Activated CD4-positive, alpha-beta memory T cell treated with anti-CD3 and anti-CD28 coated beads for 36 hours (primary cell): ENCODE data around the gene RAB3B. TPM values are rescaled to one million over a fixed set of nuclear protein-coding genes. Genes with fewer than 3 reads are reported as not detected.
"Not testable (repeated sequence)": the region's sequence is repeated elsewhere in the genome, so short reads cannot be mapped to it uniquely, and the experiment has no call there.

ENCODE experiments used
- CTCF ChIA-PET: fragments of 350-600 bp; sonication (Branson Sonifier 250); formaldehyde crosslinking; loops from one replicate; lab custom pipeline; 2021; ENCODE audit warnings: antibody characterized with exemption, inconsistent platforms; lab: Charles Lee
- POLR2A ChIA-PET: fragments of 350-600 bp; sonication (Branson Sonifier 250); formaldehyde crosslinking; loops from one replicate; lab custom pipeline; 2021; ENCODE audit warnings: antibody characterized with exemption; lab: Charles Lee
- DNase-seq: peaks from one replicate; pipeline ENCODE4 v3.0.0-alpha.2; 2020
- H3K27ac Mint-ChIP-seq: one replicate; pipeline ENCODE4 v1.8.0; 2021; ENCODE audit warnings: mixed read lengths
- H3K27me3 Mint-ChIP-seq: one replicate; pipeline ENCODE4 v1.8.0; 2021; ENCODE audit warnings: mixed read lengths
- H3K36me3 Mint-ChIP-seq: one replicate; pipeline ENCODE4 v1.8.0; 2021; ENCODE audit warnings: mixed read lengths
- H3K4me1 Mint-ChIP-seq: one replicate; pipeline ENCODE4 v1.8.0; 2021; ENCODE audit warnings: low read depth, mixed read lengths
- H3K4me3 Mint-ChIP-seq: one replicate; pipeline ENCODE4 v1.8.0; 2021; ENCODE audit warnings: mild to moderate bottlenecking, mixed read lengths
- H3K9me3 Mint-ChIP-seq: one replicate; pipeline ENCODE4 v1.8.0; 2021; ENCODE audit warnings: mixed read lengths
- intact Hi-C: fragments of 100-400 bp; cut with micrococcal nuclease; formaldehyde crosslinking; loops from one replicate; pipeline ENCODE4 v1.15.1; 2023
- total RNA-seq, 2 experiments: library from RNA; stranded (reverse); gene quantifications; one replicate each; pipeline ENCODE4 v1.2.3, GENCODE V29; 2021

Gene RAB3B, protein sequence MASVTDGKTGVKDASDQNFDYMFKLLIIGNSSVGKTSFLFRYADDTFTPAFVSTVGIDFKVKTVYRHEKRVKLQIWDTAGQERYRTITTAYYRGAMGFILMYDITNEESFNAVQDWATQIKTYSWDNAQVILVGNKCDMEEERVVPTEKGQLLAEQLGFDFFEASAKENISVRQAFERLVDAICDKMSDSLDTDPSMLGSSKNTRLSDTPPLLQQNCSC
- total RNA-seq, result under 1 TPM; 0.17 to 0.21 TPM

DNA sequence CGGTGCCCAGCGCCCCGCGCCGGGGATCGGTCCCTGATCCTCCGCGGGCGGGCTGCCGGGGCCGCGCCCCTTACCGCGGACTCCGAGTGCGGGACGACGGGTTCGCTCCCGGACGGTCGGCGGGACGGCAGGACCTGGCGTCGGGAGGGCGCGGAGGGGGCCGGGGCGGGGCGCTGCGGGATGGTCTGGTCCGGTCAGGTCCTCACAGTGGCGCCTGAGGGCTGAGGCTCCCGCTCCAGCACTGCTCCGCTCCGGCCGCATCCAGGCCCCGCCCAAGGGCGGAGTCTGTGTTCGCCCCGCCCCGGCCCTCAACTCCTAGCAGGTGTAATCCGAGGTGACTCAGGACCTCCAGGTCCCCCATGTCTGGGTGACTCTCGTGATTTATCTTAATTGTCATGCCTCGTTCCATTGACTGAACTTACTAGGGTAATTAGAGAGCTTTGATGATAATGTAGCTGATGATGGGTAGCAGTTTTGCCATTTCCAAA, at the start of gene RAB3B:
Gene RAB3B, minus strand, starts transcription at position 223 of the 488 bp plus-strand sequence. CDS start 13,583 bp downstream, outside the sequence.
- peaks cover 28% of the 10 kb centered on the region for H3K27me3 Mint-ChIP-seq
- no peaks in the 10 kb centered on the region for H3K9me3 Mint-ChIP-seq
- ChIA-PET POLR2A (no interaction called here), CTCF (no interaction called here)
- intact Hi-C loops, result no loop called here
- no peak within 1 kb of the TSS for H3K27ac Mint-ChIP-seq
- H3K4me3 Mint-ChIP-seq, result peak within 1 kb of the TSS; percentile 62
- DNase-seq, result peak; percentile 88
- no peaks in the 10 kb centered on the region for H3K36me3 Mint-ChIP-seq
- peaks cover 8% of the 10 kb centered on the region for H3K4me1 Mint-ChIP-seq

DNA sequence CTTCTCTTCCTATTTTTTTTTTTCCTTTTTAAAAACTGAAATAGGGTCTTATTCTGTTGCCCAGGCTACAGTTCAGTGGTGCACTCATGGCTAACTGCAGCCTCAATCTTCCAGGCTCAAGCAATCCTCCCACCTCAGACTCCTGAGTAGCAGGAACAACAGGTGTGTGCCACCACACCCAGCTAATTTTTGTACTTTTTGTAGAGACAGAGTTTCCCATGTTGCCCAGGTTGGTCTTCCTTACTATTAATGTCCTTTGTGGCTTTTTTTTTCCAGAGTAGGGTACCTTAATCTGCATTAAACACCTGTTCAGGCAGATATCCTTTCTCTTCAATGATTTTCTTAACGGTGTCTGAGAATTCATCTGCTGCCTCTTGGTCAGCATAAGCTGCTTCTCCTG, 47.4 kb upstream of the RAB3B start:
- Mint-ChIP-seq H3K27me3 (no peaks in the 10 kb centered on the region), H3K36me3 (peaks cover 14% of the 10 kb centered on the region), H3K9me3 (no peaks in the 10 kb centered on the region), H3K27ac (no peak overlapping the region), H3K4me3 (no peak overlapping the region), H3K4me1 (peaks cover 7% of the 10 kb centered on the region)
- CTCF ChIA-PET, result no interaction called here
- intact Hi-C loops, result no loop called here
- POLR2A ChIA-PET, result no interaction called here
- DNase-seq, result no peak

DNA sequence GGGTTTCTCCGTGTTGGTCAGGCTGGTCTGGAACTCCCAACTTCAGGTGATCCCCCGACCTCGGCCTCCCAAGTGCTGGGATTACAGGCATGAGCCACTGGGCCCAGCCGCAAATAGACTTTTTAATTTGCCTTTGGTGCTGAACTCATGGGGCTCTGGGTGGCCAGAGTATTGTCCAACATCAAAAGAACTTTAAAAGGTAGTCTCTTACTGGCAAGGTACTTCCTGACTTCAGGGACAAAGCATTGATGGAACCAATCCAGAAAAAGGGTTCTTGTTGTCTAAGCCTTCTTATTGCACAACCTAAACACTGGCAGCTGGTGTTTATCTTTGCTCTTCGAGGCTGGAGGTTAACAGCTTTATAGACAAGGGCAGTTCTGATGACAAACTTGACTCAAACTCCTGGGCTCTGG, 46.9 kb upstream of the RAB3B start:
- Mint-ChIP-seq H3K9me3 (no peaks in the 10 kb centered on the region), H3K4me3 (no peak overlapping the region), H3K27me3 (no peaks in the 10 kb centered on the region), H3K27ac (no peak overlapping the region), H3K36me3 (peaks cover 18% of the 10 kb centered on the region), H3K4me1 (peaks cover 8% of the 10 kb centered on the region)
- ChIA-PET CTCF (no interaction called here), POLR2A (interaction anchor here (0.6 kb wide), 1 partner anchor 1812 kb away, joined by 3 read pairs; no protein-coding TSS in a partner anchor)
- intact Hi-C loops, result no loop called here
- DNase-seq, result no peak

- Mint-ChIP-seq H3K36me3 (peaks cover 24% of the 10 kb centered on the region), H3K9me3 (no peaks in the 10 kb centered on the region), H3K27me3 (no peaks in the 10 kb centered on the region), H3K27ac (peak overlapping the region; percentile 74), H3K4me1 (peaks cover 31% of the 10 kb centered on the region), H3K4me3 (peak overlapping the region; percentile 93)
- intact Hi-C loops, result no loop called here
- DNase-seq, result no peak
- ChIA-PET POLR2A (interaction anchor here (1.3 to 2.0 kb wide), 2 partner anchors 22 to 156 kb away, joined by 5 to 15 read pairs; partner anchors contain the start of genes BTF3L4, NRDC and TXNDC12), CTCF (interaction anchor here (1.3 kb wide), 1 partner anchor 22 kb away, joined by 5 read pairs; the partner anchor contains the start of genes BTF3L4 and TXNDC12)
These were observed 43.5 kb upstream of the RAB3B start for GRCh38 chr1:52034050-52034384.

DNA sequence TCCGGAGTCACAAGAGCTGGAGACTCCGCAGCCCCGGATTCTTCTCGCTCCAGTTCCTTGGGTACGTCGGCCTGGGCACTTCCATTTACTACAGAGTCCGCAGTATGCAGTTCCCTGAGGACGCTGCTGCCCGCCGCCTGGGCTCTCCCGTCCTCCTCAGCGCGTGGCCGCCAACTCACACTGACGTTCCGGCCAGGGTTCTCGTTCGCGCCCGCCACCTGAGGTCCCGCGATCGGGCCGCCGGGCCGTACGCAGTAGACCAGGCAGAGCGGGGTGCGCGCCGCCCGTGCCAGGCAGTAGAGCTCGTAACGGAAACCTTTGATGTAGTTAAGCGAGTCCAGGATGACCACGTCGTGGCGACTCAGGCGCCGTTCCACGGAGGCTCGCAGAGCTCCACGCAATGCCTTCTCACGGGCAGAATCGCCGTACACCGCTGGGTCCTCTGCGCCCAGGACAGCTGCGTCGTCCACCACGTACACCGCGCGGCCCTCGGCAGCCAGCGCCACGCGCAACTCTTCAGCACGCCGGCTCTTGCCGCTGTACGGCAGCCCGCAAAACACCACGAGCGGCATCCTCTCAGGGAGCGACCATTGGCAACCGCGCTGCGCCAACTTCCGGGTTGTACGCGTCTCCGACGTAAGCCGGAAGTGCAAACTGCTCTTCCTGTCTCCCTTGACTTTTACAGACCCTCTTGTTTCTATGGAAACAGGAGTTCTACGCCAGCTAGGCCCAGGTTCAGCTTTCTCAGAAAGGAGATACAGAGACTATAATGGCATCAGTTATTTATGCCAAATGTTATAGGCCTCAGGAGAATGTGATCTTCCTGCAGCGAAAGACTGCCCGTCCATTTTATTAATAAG, 42.9 kb upstream of the RAB3B start, which contains the start of gene KTI12:
Gene KTI12, minus strand, starts transcription at position 621 of the 860 bp plus-strand sequence. Its CDS starts 49 bp downstream, at position 572.
- Mint-ChIP-seq H3K27me3 (no peaks in the 10 kb centered on the region), H3K27ac (peak within 1 kb of the TSS; percentile 74), H3K9me3 (no peaks in the 10 kb centered on the region), H3K36me3 (peaks cover 24% of the 10 kb centered on the region), H3K4me3 (peak within 1 kb of the TSS; percentile 93), H3K4me1 (peaks cover 31% of the 10 kb centered on the region)
- ChIA-PET POLR2A (interaction anchor here (1.3 to 2.0 kb wide), 2 partner anchors 22 to 155 kb away, joined by 5 to 15 read pairs; partner anchors contain the start of genes BTF3L4, NRDC and TXNDC12), CTCF (interaction anchor here (0.8 to 1.3 kb wide), 3 partner anchors 22 to 263 kb away, joined by 3 to 5 read pairs (median 3); partner anchors contain the start of genes BTF3L4 and TXNDC12)
- peak; percentile 91 for DNase-seq
- intact Hi-C loops, result loop anchor here (1.0 kb wide), 1 partner anchor 23 kb away; the partner anchor contains the start of gene BTF3L4

DNA sequence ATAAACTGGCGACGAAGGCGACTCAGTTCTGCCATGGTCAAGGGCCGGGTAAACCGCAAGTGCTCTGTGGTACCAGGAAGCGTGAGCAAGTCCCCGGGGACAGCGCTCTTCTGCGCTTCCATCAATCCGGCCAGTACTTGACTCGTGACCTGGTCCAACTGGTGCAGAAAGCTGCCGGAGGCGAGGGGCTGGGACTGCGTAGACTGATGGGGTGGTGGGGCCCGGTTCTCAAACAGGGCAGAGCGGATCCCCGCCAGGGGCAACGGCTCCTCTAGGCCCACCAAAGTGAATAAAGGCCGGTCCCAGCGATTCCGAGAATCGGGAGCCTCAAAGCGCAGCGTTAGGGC, 42.3 kb upstream of the RAB3B start:
- H3K4me1 Mint-ChIP-seq, result peaks cover 31% of the 10 kb centered on the region
- ChIA-PET POLR2A (interaction anchor here (1.1 to 2.0 kb wide), 3 partner anchors 23 to 371 kb away, joined by 3 to 15 read pairs (median 5); partner anchors contain the start of genes BTF3L4, NRDC, ORC1 and PRPF38A), CTCF (interaction anchor here (0.8 to 1.3 kb wide), 3 partner anchors 23 to 264 kb away, joined by 3 to 5 read pairs (median 3); partner anchors contain the start of genes BTF3L4 and TXNDC12)
- peaks cover 24% of the 10 kb centered on the region for H3K36me3 Mint-ChIP-seq
- peak overlapping the region; percentile 74 for H3K27ac Mint-ChIP-seq
- intact Hi-C loops, result loop anchor here (1.0 kb wide), 1 partner anchor 24 kb away; the partner anchor contains the start of gene BTF3L4
- H3K9me3 Mint-ChIP-seq, result no peaks in the 10 kb centered on the region
- DNase-seq, result peak; percentile 40
- H3K27me3 Mint-ChIP-seq, result no peaks in the 10 kb centered on the region
- peak overlapping the region; percentile 93 for H3K4me3 Mint-ChIP-seq

DNA sequence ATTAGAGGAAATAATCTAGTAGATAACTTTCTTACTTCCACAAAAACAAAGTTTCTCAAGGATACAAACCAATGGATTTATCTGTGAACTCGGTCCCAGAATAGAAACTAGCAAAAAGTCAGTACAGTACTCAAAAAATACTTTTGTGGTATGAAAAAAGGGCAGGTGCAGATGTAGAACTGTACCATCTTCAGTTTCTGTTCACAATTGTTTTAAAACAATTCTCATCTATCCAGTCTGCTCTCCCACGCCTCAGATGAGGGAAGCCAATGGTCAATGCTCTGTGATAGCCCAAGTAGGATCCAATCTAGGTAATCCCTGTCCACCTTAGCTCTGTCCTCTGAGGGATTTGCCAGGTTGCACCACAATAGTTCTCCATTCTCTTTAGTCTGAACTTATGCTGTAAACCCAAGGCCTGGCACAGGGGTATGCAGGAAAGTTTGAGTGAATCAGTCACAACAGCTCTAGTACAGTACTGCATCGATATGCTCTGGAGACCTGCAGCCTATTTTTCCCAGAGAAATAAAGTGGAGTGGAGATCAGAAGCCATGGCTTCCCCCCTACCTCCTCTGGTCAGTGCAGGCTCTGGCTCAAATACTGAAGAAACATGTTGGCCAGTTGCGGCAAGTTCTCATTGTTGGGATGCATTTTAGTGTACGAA, 41.8 kb upstream of the RAB3B start:
- intact Hi-C loops, result no loop called here
- peaks cover 31% of the 10 kb centered on the region for H3K4me1 Mint-ChIP-seq
- no peaks in the 10 kb centered on the region for H3K27me3 Mint-ChIP-seq
- peak overlapping the region; percentile 49 for H3K27ac Mint-ChIP-seq
- ChIA-PET POLR2A (interaction anchor here (1.1 to 2.0 kb wide), 2 partner anchors 24 to 372 kb away, joined by 3 to 15 read pairs; partner anchors contain the start of genes BTF3L4, ORC1, PRPF38A and TXNDC12), CTCF (interaction anchor here (0.8 to 1.3 kb wide), 2 partner anchors 95 to 265 kb away, joined by 3 read pairs; no protein-coding TSS in a partner anchor)
- peaks cover 24% of the 10 kb centered on the region for H3K36me3 Mint-ChIP-seq
- peak overlapping the region; percentile 93 for H3K4me3 Mint-ChIP-seq
- no peaks in the 10 kb centered on the region for H3K9me3 Mint-ChIP-seq
- DNase-seq, result no peak

DNA sequence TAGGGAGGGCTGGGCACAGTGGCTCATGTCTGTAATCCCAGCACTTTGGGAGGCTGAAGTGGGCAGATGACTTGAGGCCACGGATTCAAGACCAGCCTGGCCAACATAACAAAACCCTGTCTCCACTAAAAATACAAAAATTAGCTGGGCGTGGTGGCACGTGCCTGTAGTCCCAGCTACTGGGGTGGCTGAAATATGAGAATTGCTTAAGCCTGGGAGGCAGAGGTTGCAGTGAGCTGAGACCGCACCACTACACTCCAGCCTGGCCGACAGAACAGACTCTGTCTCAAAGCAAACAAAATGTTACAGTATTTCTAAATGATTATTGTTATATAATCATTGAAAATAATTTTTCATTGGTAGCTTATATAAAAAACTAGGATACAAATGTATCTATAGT, 38.3 kb upstream of the RAB3B start:
- H3K27ac Mint-ChIP-seq, result not testable (repeated sequence)

DNA sequence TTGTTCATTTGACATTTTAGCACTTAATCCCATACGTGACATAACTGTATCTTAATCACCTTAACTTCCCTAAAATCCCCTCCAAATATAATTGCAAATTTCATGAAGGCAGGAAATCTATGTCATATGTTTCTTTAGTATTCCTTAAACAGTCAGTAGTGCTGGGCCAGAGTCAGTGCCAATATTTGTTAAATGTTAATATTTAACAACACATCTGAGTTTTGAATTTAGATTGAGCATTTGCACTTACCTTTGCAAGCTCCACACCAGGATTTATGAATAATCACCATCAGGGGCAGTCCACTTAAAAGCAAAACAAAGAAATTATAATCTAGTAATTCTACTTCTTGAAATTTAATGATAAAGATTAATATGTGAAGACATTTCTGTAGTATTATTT, 37.8 kb upstream of the RAB3B start:
- intact Hi-C loops, result no loop called here
- Mint-ChIP-seq H3K4me1 (peaks cover 24% of the 10 kb centered on the region), H3K27me3 (no peaks in the 10 kb centered on the region), H3K27ac (no peak overlapping the region), H3K9me3 (no peaks in the 10 kb centered on the region), H3K4me3 (no peak overlapping the region), H3K36me3 (peaks cover 29% of the 10 kb centered on the region)
- ChIA-PET CTCF (no interaction called here), POLR2A (no interaction called here)
- DNase-seq, result no peak

More for the DNA sequence above, 38.3 kb upstream of the RAB3B start:
- intact Hi-C loops, CTCF ChIA-PET, H3K4me3 Mint-ChIP-seq, H3K9me3 Mint-ChIP-seq, DNase-seq, H3K27me3 Mint-ChIP-seq, POLR2A ChIA-PET: not testable (repeated sequence)
- peaks cover 26% of the 10 kb centered on the region for H3K36me3 Mint-ChIP-seq
- peaks cover 26% of the 10 kb centered on the region for H3K4me1 Mint-ChIP-seq

DNA sequence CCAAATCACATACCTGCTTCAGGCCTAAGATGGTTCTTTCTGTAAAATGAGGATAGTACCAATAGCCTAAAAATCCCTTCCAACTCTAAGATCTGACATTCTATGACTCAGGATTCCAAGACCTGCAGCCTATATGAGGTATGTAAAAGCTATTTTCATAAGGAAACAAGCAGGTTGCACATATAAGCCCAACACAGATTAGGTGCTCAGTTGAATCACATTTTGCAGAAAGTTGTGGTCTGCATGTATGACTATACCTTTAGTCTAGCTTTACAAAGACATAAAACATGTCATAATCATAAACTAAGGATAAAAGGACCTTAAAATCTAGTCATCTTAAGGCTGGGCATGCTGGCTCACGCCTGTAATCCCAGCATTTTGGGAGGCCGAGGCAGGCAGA, 35.8 kb upstream of the RAB3B start:
- no peak overlapping the region for H3K4me3 Mint-ChIP-seq
- H3K36me3 Mint-ChIP-seq, result peaks cover 18% of the 10 kb centered on the region
- no peak overlapping the region for H3K27ac Mint-ChIP-seq
- H3K9me3 Mint-ChIP-seq, result no peaks in the 10 kb centered on the region
- no peak for DNase-seq
- no peaks in the 10 kb centered on the region for H3K27me3 Mint-ChIP-seq
- H3K4me1 Mint-ChIP-seq, result peaks cover 11% of the 10 kb centered on the region
- intact Hi-C loops, result no loop called here
- ChIA-PET CTCF (no interaction called here), POLR2A (no interaction called here)

DNA sequence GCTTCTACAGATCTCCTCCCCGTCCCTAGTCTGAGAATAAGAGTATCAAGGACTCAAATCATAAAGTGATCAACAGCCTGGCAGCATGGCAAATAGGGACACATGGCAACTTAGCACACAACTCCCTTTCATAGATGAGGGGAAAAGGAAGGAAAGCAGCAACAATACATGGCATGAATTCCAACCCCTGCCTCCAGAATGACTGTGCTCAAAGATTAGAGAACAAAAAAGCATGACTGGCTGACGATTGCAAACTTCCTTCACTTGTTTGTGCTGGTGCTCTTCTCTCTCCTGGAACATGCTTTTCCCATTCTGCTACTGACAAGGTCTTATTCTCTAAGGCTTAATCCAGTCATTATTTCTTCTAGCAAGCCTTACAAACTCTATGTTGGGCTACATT, 31.6 kb upstream of the RAB3B start:
- Mint-ChIP-seq H3K27me3 (no peaks in the 10 kb centered on the region), H3K27ac (no peak overlapping the region), H3K36me3 (peaks cover 24% of the 10 kb centered on the region), H3K4me3 (no peak overlapping the region), H3K4me1 (no peaks in the 10 kb centered on the region), H3K9me3 (no peaks in the 10 kb centered on the region)
- POLR2A ChIA-PET, result no interaction called here
- no peak for DNase-seq
- CTCF ChIA-PET, result no interaction called here
- intact Hi-C loops, result no loop called here
